Jurkat, Clone E6-1 (cell line): ENCODE data around the gene ZNF286A.
"Not testable (repeated sequence)": the region's sequence is repeated elsewhere in the genome, so short reads cannot be mapped to it uniquely, and the experiment has no call there.

Experiments
- DNase-seq: peaks from one replicate; pipeline ENCODE4 v3.0.0-alpha.2; 2011; ENCODE audit warnings: low read depth, low spot score
- H3K4me3 ChIP-seq: 2 replicates; pipeline ENCODE4 v1.5.1; 2011; ENCODE audit warnings: mild to moderate bottlenecking, low read length, control low read depth, moderate library complexity

ZNF286A gene

DNA sequence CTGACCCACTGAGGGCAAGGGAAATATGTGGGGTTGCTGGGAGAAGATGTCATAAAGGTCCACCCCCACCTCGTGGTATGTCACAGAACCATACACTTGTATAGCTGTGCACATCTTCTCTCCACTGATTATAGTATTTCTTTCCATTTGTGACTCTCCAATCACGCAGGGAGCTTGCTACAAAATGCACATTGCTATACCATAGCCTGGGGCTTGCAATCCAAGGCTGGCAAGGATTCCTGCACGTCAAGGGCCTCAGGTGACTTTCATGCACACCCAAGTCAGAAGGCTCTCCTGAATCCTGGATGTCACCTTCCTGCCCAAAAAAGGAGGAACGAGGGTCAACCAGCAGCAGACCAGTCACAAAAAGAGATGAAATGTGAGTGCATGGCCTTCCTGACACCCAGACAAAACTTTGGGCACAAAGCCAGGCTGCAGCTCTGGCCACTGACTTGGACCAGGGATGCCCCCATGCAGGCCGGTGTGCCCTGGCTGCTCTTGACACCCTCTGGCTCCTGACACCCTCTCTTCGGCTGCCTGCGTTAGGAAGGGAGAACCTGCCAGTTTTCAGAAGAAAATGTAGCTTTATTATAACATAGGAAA is 44.6 kb downstream of the ZNF286A start:
- H3K4me3 ChIP-seq, result no peak overlapping the region
- DNase-seq, result no peak

DNA sequence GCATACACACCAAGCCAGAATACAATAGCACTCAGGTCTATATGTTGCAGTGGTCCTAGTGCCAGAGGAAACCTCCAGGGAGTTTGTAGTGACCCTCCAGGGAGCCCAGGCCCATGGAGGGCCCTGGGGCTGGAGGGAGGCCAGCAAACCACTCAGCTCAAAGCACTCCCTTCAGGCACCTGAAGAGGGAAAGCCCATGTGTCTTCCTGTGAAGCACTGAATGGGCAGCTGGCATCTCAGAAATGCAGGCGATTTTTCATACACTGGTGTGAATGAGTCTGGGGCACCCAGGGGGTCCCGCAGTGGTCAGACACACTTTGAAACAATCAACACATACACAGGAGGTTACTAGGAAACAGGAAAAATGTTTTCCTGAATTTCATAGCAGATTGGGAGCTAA is 45.3 kb downstream of the ZNF286A start:
- no peak overlapping the region for H3K4me3 ChIP-seq
- no peak for DNase-seq

- DNase-seq, H3K4me3 ChIP-seq: not testable (repeated sequence)
These were observed 49.9 kb downstream of the ZNF286A start for GRCh38 chr17:15749403-15749802.

DNA sequence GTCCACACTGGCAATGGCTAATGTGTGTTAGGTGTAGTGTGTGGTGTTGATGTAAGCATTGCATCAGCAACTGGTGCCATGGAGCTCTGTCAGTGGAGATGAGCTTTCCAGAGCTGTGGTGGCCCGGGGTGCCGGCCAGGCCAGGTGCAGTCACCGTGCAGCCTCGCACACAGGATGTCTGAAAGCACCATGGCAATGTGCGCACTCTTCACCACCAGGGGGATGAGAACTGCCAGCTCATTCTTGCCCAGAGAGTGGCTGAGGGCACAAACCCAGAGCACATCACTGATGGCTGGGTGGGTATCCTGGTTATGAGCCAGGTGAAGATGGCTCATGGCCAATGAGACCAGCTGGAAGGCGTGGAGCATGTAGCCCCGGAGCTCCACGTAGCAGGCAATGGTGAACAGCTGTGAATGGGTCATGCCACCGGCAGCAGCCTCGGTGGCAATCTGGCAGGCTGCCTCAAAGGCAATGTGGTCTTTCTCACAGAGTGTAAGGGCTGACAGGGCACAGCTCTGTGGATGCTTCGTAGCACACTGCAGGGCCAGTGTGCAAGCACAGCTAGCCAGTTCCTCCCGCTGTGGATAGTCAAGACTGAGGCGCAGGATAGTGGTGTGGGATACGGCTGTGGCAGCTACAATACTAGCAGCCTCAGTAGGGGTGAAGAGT is 69.4 kb downstream of the ZNF286A start:
- not testable (repeated sequence) for H3K4me3 ChIP-seq, DNase-seq
